Activated naive CD8-positive, alpha-beta T cell treated with anti-CD3 and anti-CD28 coated beads, Interleukin-2, amount 50 U/mL, for 24 hours (primary cell): ENCODE results near the gene DACH1.
"Not testable (repeated sequence)": the region's sequence is repeated elsewhere in the genome, so short reads cannot be mapped to it uniquely, and the experiment has no call there.

Source experiments
- ATAC-seq: fragments of 150-1000 bp; cut with Tn5 transposase; one replicate; pipeline ENCODE4 v1.10.0; 2021
- DNase-seq: peaks from one replicate; pipeline ENCODE4 v3.0.0; 2021
- H3K27ac Mint-ChIP-seq: one replicate; pipeline ENCODE4 v1.8.0; 2021; ENCODE audit warnings: mild to moderate bottlenecking, mixed read lengths
- H3K27me3 Mint-ChIP-seq: one replicate; pipeline ENCODE4 v1.8.0; 2021; ENCODE audit warnings: mixed read lengths
- H3K36me3 Mint-ChIP-seq: one replicate; pipeline ENCODE4 v1.8.0; 2021; ENCODE audit warnings: low read depth, mixed read lengths
- H3K4me1 Mint-ChIP-seq: one replicate; pipeline ENCODE4 v1.8.0; 2021; ENCODE audit warnings: mixed read lengths
- H3K4me3 Mint-ChIP-seq: one replicate; pipeline ENCODE4 v1.8.0; 2021; ENCODE audit warnings: mild to moderate bottlenecking, moderate library complexity, mixed read lengths
- H3K9me3 Mint-ChIP-seq: one replicate; pipeline ENCODE4 v1.8.0; 2021; ENCODE audit warnings: mixed read lengths

The DACH1 gene

GRCh38 chr13:71789693-71790329 lies 77.2 kb downstream of the DACH1 start:
- H3K4me1 Mint-ChIP-seq = no peaks in the 10 kb centered on the region
- ATAC-seq = no peak
- no peaks in the 10 kb centered on the region for H3K27me3 Mint-ChIP-seq
- H3K36me3 Mint-ChIP-seq = no peaks in the 10 kb centered on the region
- no peak overlapping the region for H3K4me3 Mint-ChIP-seq
- no peak for DNase-seq
- H3K9me3 Mint-ChIP-seq = no peaks in the 10 kb centered on the region
- H3K27ac Mint-ChIP-seq = no peak overlapping the region

GRCh38 chr13:71789037-71789436 lies 78.0 kb downstream of the DACH1 start:
- ATAC-seq (no peak), DNase-seq (no peak)
- Mint-ChIP-seq H3K27ac (no peak overlapping the region), H3K4me3 (no peak overlapping the region), H3K36me3 (no peaks in the 10 kb centered on the region), H3K9me3 (no peaks in the 10 kb centered on the region), H3K27me3 (no peaks in the 10 kb centered on the region), H3K4me1 (no peaks in the 10 kb centered on the region)

- no peak for DNase-seq
- no peaks in the 10 kb centered on the region for H3K27me3 Mint-ChIP-seq
- H3K9me3 Mint-ChIP-seq = no peaks in the 10 kb centered on the region
- no peak overlapping the region for H3K4me3 Mint-ChIP-seq
- no peaks in the 10 kb centered on the region for H3K4me1 Mint-ChIP-seq
- H3K36me3 Mint-ChIP-seq = no peaks in the 10 kb centered on the region
- H3K27ac Mint-ChIP-seq = no peak overlapping the region
- ATAC-seq = no peak
Measured at GRCh38 chr13:71787414-71787813, 79.6 kb downstream of the DACH1 start.

GRCh38 chr13:71786875-71787274 lies 80.1 kb downstream of the DACH1 start:
- no peaks in the 10 kb centered on the region for H3K27me3 Mint-ChIP-seq
- no peaks in the 10 kb centered on the region for H3K9me3 Mint-ChIP-seq
- H3K4me3 Mint-ChIP-seq = no peak overlapping the region
- DNase-seq (no peak), ATAC-seq (no peak)
- H3K27ac Mint-ChIP-seq = no peak overlapping the region
- H3K4me1 Mint-ChIP-seq = no peaks in the 10 kb centered on the region
- H3K36me3 Mint-ChIP-seq = no peaks in the 10 kb centered on the region

- no peaks in the 10 kb centered on the region for H3K9me3 Mint-ChIP-seq
- no peak for DNase-seq
- no peak overlapping the region for H3K27ac Mint-ChIP-seq
- no peaks in the 10 kb centered on the region for H3K27me3 Mint-ChIP-seq
- ATAC-seq = no peak
- no peak overlapping the region for H3K4me3 Mint-ChIP-seq
- H3K36me3 Mint-ChIP-seq = no peaks in the 10 kb centered on the region
- no peaks in the 10 kb centered on the region for H3K4me1 Mint-ChIP-seq
Measured at GRCh38 chr13:71785361-71785760, 81.6 kb downstream of the DACH1 start.

- Mint-ChIP-seq H3K36me3 (no peaks in the 10 kb centered on the region), H3K9me3 (no peaks in the 10 kb centered on the region), H3K4me3 (no peak overlapping the region), H3K27ac (no peak overlapping the region), H3K4me1 (no peaks in the 10 kb centered on the region), H3K27me3 (no peaks in the 10 kb centered on the region)
- DNase-seq (no peak), ATAC-seq (no peak)
Measured at GRCh38 chr13:71780546-71780945, 86.5 kb downstream of the DACH1 start.

- DNase-seq, H3K36me3 Mint-ChIP-seq, ATAC-seq, H3K27me3 Mint-ChIP-seq, H3K4me3 Mint-ChIP-seq, H3K4me1 Mint-ChIP-seq, H3K9me3 Mint-ChIP-seq, H3K27ac Mint-ChIP-seq: not testable (repeated sequence)
Measured at GRCh38 chr13:71778998-71779397, 88.0 kb downstream of the DACH1 start.

GRCh38 chr13:71775966-71776365 lies 91.0 kb downstream of the DACH1 start:
- ATAC-seq = no peak

GRCh38 chr13:71774863-71775262 lies 92.1 kb downstream of the DACH1 start:
- no peaks in the 10 kb centered on the region for H3K9me3 Mint-ChIP-seq
- ATAC-seq (no peak), DNase-seq (no peak)
- no peaks in the 10 kb centered on the region for H3K27me3 Mint-ChIP-seq
- no peak overlapping the region for H3K27ac Mint-ChIP-seq
- no peak overlapping the region for H3K4me3 Mint-ChIP-seq
- H3K4me1 Mint-ChIP-seq = no peaks in the 10 kb centered on the region
- H3K36me3 Mint-ChIP-seq = no peaks in the 10 kb centered on the region

More at GRCh38 chr13:71775966-71776365, 91.0 kb downstream of the DACH1 start:
- DNase-seq = no peak
- no peaks in the 10 kb centered on the region for H3K27me3 Mint-ChIP-seq
- H3K4me3 Mint-ChIP-seq = no peak overlapping the region
- H3K9me3 Mint-ChIP-seq = no peaks in the 10 kb centered on the region
- H3K4me1 Mint-ChIP-seq = no peaks in the 10 kb centered on the region
- no peak overlapping the region for H3K27ac Mint-ChIP-seq
- no peaks in the 10 kb centered on the region for H3K36me3 Mint-ChIP-seq

GRCh38 chr13:71773531-71773930 lies 93.5 kb downstream of the DACH1 start:
- Mint-ChIP-seq H3K27me3 (no peaks in the 10 kb centered on the region), H3K9me3 (no peaks in the 10 kb centered on the region), H3K27ac (no peak overlapping the region), H3K4me3 (no peak overlapping the region), H3K36me3 (no peaks in the 10 kb centered on the region), H3K4me1 (no peaks in the 10 kb centered on the region)
- DNase-seq = no peak
- no peak for ATAC-seq

GRCh38 chr13:71772361-71772760 lies 94.6 kb downstream of the DACH1 start:
- ATAC-seq (no peak), DNase-seq (no peak)
- H3K27me3 Mint-ChIP-seq = no peaks in the 10 kb centered on the region
- no peak overlapping the region for H3K4me3 Mint-ChIP-seq
- H3K9me3 Mint-ChIP-seq = no peaks in the 10 kb centered on the region
- no peaks in the 10 kb centered on the region for H3K4me1 Mint-ChIP-seq
- H3K36me3 Mint-ChIP-seq = no peaks in the 10 kb centered on the region
- no peak overlapping the region for H3K27ac Mint-ChIP-seq

GRCh38 chr13:71771144-71771543 lies 95.9 kb downstream of the DACH1 start:
- Mint-ChIP-seq H3K27me3 (no peaks in the 10 kb centered on the region), H3K4me1 (no peaks in the 10 kb centered on the region), H3K4me3 (no peak overlapping the region), H3K36me3 (no peaks in the 10 kb centered on the region), H3K27ac (no peak overlapping the region), H3K9me3 (no peaks in the 10 kb centered on the region)
- ATAC-seq (no peak), DNase-seq (no peak)

- H3K4me3 Mint-ChIP-seq = no peak overlapping the region
- H3K36me3 Mint-ChIP-seq = no peaks in the 10 kb centered on the region
- no peaks in the 10 kb centered on the region for H3K27me3 Mint-ChIP-seq
- DNase-seq (no peak), ATAC-seq (no peak)
- H3K27ac Mint-ChIP-seq = no peak overlapping the region
- H3K9me3 Mint-ChIP-seq = no peaks in the 10 kb centered on the region
- no peaks in the 10 kb centered on the region for H3K4me1 Mint-ChIP-seq
Measured at GRCh38 chr13:71770710-71771109, 96.3 kb downstream of the DACH1 start.

- no peak for ATAC-seq
- no peak overlapping the region for H3K27ac Mint-ChIP-seq
Measured at GRCh38 chr13:71768881-71769280, 98.1 kb downstream of the DACH1 start.

GRCh38 chr13:71759651-71760511 lies 107.1 kb downstream of the DACH1 start:
- no peak for DNase-seq
- no peaks in the 10 kb centered on the region for H3K9me3 Mint-ChIP-seq
- no peak overlapping the region for H3K27ac Mint-ChIP-seq
- H3K36me3 Mint-ChIP-seq = no peaks in the 10 kb centered on the region
- no peaks in the 10 kb centered on the region for H3K4me1 Mint-ChIP-seq
- no peaks in the 10 kb centered on the region for H3K27me3 Mint-ChIP-seq
- no peak overlapping the region for H3K4me3 Mint-ChIP-seq
- ATAC-seq = no peak

More at GRCh38 chr13:71768881-71769280, 98.1 kb downstream of the DACH1 start:
- no peaks in the 10 kb centered on the region for H3K36me3 Mint-ChIP-seq
- no peaks in the 10 kb centered on the region for H3K27me3 Mint-ChIP-seq
- DNase-seq = no peak
- no peaks in the 10 kb centered on the region for H3K9me3 Mint-ChIP-seq
- H3K4me1 Mint-ChIP-seq = no peaks in the 10 kb centered on the region
- H3K4me3 Mint-ChIP-seq = no peak overlapping the region
